ENCODE data around the gene PTCSC3. TPM values are rescaled to one million over a fixed set of nuclear protein-coding genes. Genes with fewer than 3 reads are reported as not detected.

Gene PTCSC3
- total RNA-seq, 1 experiment from 2014 or later, result not detected

- TF ChIP-seq EZH2 (IDR thresholded peaks at IDR 0.05; ENCODE audit: borderline replicate concordance, low read depth, low read length, poor library complexity, severe bottlenecking) (no peak), CTCF (conservative IDR thresholded peaks at IDR 0.05; ENCODE audit: low read depth, low read length) (no peak)
- DNase-seq (ENCODE audit: low spot score), result no peak
- no peaks in the 10 kb centered on the region for H3K9me3 ChIP-seq (ENCODE audit: low read depth, low read length, poor library complexity, severe bottlenecking)
- no TSS peak for BruUV-seq (replicated peaks)
- ChIA-PET CTCF (no interaction called here), POLR2A (ENCODE audit: low non-redundant PET) (interaction anchor here (0.6 kb wide), 1 partner anchor 30 kb away, joined by 3 read pairs; no protein-coding TSS in a partner anchor)
- H3K27me3 ChIP-seq (replicated peaks; ENCODE audit: insufficient read depth, low read depth, low read length, poor library complexity), result peaks cover 21% of the 10 kb centered on the region
- H3K4me1 ChIP-seq (ENCODE audit: insufficient read depth, low read length, poor library complexity, severe bottlenecking), result no peaks in the 10 kb centered on the region
- H3K27ac ChIP-seq (ENCODE audit: low read depth, low read length, poor library complexity, severe bottlenecking), result no peak overlapping the region
- H3K36me3 ChIP-seq (ENCODE audit: insufficient read depth, low read length, poor library complexity, severe bottlenecking), result no peaks in the 10 kb centered on the region
- intact Hi-C loops (cut with micrococcal nuclease; ENCODE audit: unreplicated experiment), result no loop called here
- no peak overlapping the region for H3K4me3 ChIP-seq (ENCODE audit: low read depth, low read length, poor library complexity, severe bottlenecking)
Observed at GRCh38 chr14:36099619-36100018, 76.9 kb downstream of the PTCSC3 start.

DNA sequence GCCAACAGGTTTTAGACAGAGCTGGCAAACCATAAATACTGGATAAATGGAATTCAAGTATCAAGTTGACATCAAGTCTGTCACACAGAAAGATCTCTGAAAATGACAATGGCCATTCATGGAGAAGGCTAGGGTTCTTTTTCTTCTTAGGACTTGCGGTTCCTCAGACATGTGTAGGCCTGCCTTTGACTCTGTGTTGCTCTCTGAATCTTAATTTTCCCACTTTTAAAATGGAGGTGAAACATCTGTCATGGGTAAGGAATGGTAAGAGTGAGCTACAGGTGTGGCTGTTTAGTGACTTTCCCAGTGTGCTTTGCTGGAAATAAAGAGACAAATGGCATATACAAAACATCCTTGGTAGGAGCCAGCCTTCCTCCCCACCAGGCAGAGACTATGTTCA, 79.2 kb downstream of the PTCSC3 start:
- Histone ChIP-seq H3K36me3 (ENCODE audit: insufficient read depth, low read length, poor library complexity, severe bottlenecking) (no peaks in the 10 kb centered on the region), H3K4me3 (ENCODE audit: low read depth, low read length, poor library complexity, severe bottlenecking) (no peak overlapping the region), H3K9me3 (ENCODE audit: low read depth, low read length, poor library complexity, severe bottlenecking) (no peaks in the 10 kb centered on the region), H3K4me1 (ENCODE audit: insufficient read depth, low read length, poor library complexity, severe bottlenecking) (no peaks in the 10 kb centered on the region), H3K27me3 (replicated peaks; ENCODE audit: insufficient read depth, low read depth, low read length, poor library complexity) (peaks cover 16% of the 10 kb centered on the region), H3K27ac (ENCODE audit: low read depth, low read length, poor library complexity, severe bottlenecking) (no peak overlapping the region)
- intact Hi-C loops (cut with micrococcal nuclease; ENCODE audit: unreplicated experiment), result no loop called here
- DNase-seq (ENCODE audit: low spot score), result no peak
- no TSS peak for BruUV-seq (replicated peaks)
- TF ChIP-seq EZH2 (IDR thresholded peaks at IDR 0.05; ENCODE audit: borderline replicate concordance, low read depth, low read length, poor library complexity, severe bottlenecking), result no peak
- TF ChIP-seq CTCF (conservative IDR thresholded peaks at IDR 0.05; ENCODE audit: low read depth, low read length), result no peak
- ChIA-PET CTCF (no interaction called here), POLR2A (ENCODE audit: low non-redundant PET) (no interaction called here)

- DNase-seq (ENCODE audit: low spot score), result no peak
Observed at GRCh38 chr14:36096090-36096489, 80.4 kb downstream of the PTCSC3 start.

More at GRCh38 chr14:36096090-36096489, 80.4 kb downstream of the PTCSC3 start:
- Histone ChIP-seq H3K4me3 (ENCODE audit: low read depth, low read length, poor library complexity, severe bottlenecking) (no peak overlapping the region), H3K27me3 (replicated peaks; ENCODE audit: insufficient read depth, low read depth, low read length, poor library complexity) (peaks cover 10% of the 10 kb centered on the region), H3K9me3 (ENCODE audit: low read depth, low read length, poor library complexity, severe bottlenecking) (no peaks in the 10 kb centered on the region), H3K27ac (ENCODE audit: low read depth, low read length, poor library complexity, severe bottlenecking) (no peak overlapping the region), H3K4me1 (ENCODE audit: insufficient read depth, low read length, poor library complexity, severe bottlenecking) (no peaks in the 10 kb centered on the region), H3K36me3 (ENCODE audit: insufficient read depth, low read length, poor library complexity, severe bottlenecking) (no peaks in the 10 kb centered on the region)
- BruUV-seq (replicated peaks), result no TSS peak
- CTCF ChIA-PET, result no interaction called here
- POLR2A ChIA-PET (ENCODE audit: low non-redundant PET), result no interaction called here
- intact Hi-C loops (cut with micrococcal nuclease; ENCODE audit: unreplicated experiment), result no loop called here
- TF ChIP-seq CTCF (conservative IDR thresholded peaks at IDR 0.05; ENCODE audit: low read depth, low read length) (no peak), EZH2 (IDR thresholded peaks at IDR 0.05; ENCODE audit: borderline replicate concordance, low read depth, low read length, poor library complexity, severe bottlenecking) (no peak)

All from A673 (cell line).